Skeletal muscle tissue (tissue), 4 donors: Measurements from ENCODE around the gene GNAI3. TPM values are rescaled to one million over a fixed set of nuclear protein-coding genes. Genes with fewer than 3 reads are reported as not detected.
"Not testable (repeated sequence)": the region's sequence is repeated elsewhere in the genome, so short reads cannot be mapped to it uniquely, and the experiment has no call there.

Experiments used
- H3K27ac ChIP-seq: one replicate; pipeline ENCODE4 v1.7.0; 2013; ENCODE audit warnings: mild to moderate bottlenecking, low read depth, low read length, inconsistent platforms
- H3K27me3 ChIP-seq, 3 donors: one replicate each; pipeline ENCODE4 v1.7.0; 2013; ENCODE audit warnings: low read length in 3 of 3; ENCODE audit not compliant: control insufficient read depth in 3 of 3, insufficient read depth in 3 of 3
- H3K36me3 ChIP-seq, 3 donors: one replicate each; pipeline ENCODE4 v1.7.0; 2013; ENCODE audit warnings: low read length in 3 of 3; ENCODE audit not compliant: control insufficient read depth in 3 of 3, insufficient read depth in 3 of 3
- H3K4me1 ChIP-seq, 3 donors: one replicate each; pipeline ENCODE4 v1.7.0; 2013; ENCODE audit warnings: low read length in 3 of 3, mild to moderate bottlenecking in 3 of 3; ENCODE audit not compliant: control insufficient read depth in 3 of 3, insufficient read depth in 3 of 3
- H3K4me3 ChIP-seq, 3 donors: one replicate each; pipeline ENCODE4 v1.7.0; 2013; ENCODE audit warnings: low read length in 3 of 3
- H3K9ac ChIP-seq, 3 donors: one replicate each; pipeline ENCODE4 v1.7.0; 2013; ENCODE audit warnings: low read length in 3 of 3, mild to moderate bottlenecking in 3 of 3, moderate library complexity in 2 of 3, low read depth in 1 of 3
- H3K9me3 ChIP-seq, 3 donors: one replicate each; pipeline ENCODE4 v1.7.0; 2013; ENCODE audit warnings: low read length in 3 of 3; ENCODE audit not compliant: control insufficient read depth in 3 of 3
- total RNA-seq: library from RNA; depleted of rRNA; stranded (reverse); fragments of >200 nt; gene quantifications from one replicate; pipeline ENCODE4 v1.2.3, GENCODE V29; 2014
- donor health status: Osteomylitis.

Gene GNAI3
- total RNA-seq, 1 donor from 2014 or later, result 8.4 TPM

- peaks cover 19 to 40% (median 23%) of the 10 kb centered on the region in 3 donors for H3K4me1 ChIP-seq
- no peaks in the 10 kb centered on the region for H3K27me3 ChIP-seq
- no peaks in the 10 kb centered on the region for H3K9me3 ChIP-seq
- peaks cover 13 to 29% (median 17%) of the 10 kb centered on the region in 3 donors for H3K36me3 ChIP-seq
- H3K27ac ChIP-seq, result peak within 1 kb of the TSS; percentile 83
- peak within 1 kb of the TSS; percentile 83 to 96 (median 95) for H3K9ac ChIP-seq
- H3K4me3 ChIP-seq, result peak within 1 kb of the TSS; percentile 82 to 95 (median 93)
Observed at GRCh38 chr1:109655615-109656519, 107.5 kb downstream of the GNAI3 start, which contains the start of gene GSTM4. TSS of gene GSTM4 (plus strand) at chr1:109656099. CDS start at chr1:109656390, 291 bp downstream.

- no peaks in the 10 kb centered on the region for H3K27me3 ChIP-seq
- no peak overlapping the region for H3K4me3 ChIP-seq
- H3K36me3 ChIP-seq, result peaks cover 21 to 34% (median 29%) of the 10 kb centered on the region in 3 donors
- H3K4me1 ChIP-seq, result peaks cover 19 to 40% (median 23%) of the 10 kb centered on the region in 3 donors
- no peaks in the 10 kb centered on the region for H3K9me3 ChIP-seq
- no peak overlapping the region for H3K9ac ChIP-seq
- H3K27ac ChIP-seq, result no peak overlapping the region
Observed at GRCh38 chr1:109657395-109657794, 109.0 kb downstream of the GNAI3 start.

GRCh38 chr1:109657970-109658369, 109.6 kb downstream of the GNAI3 start:
- peak overlapping the region in 1 of 3 donors; percentile 19 for H3K9ac ChIP-seq
- peaks cover 19 to 40% (median 24%) of the 10 kb centered on the region in 3 donors for H3K4me1 ChIP-seq
- no peaks in the 10 kb centered on the region for H3K27me3 ChIP-seq
- H3K36me3 ChIP-seq, result peaks cover 22 to 34% (median 29%) of the 10 kb centered on the region in 3 donors
- H3K9me3 ChIP-seq, result no peaks in the 10 kb centered on the region
- H3K27ac ChIP-seq, result no peak overlapping the region
- no peak overlapping the region for H3K4me3 ChIP-seq

GRCh38 chr1:109658533-109659042, 110.2 kb downstream of the GNAI3 start:
- Histone ChIP-seq H3K27me3 (no peaks in the 10 kb centered on the region), H3K9me3 (no peaks in the 10 kb centered on the region), H3K27ac (no peak overlapping the region), H3K9ac (peak overlapping the region in 1 of 3 donors; percentile 19), H3K4me1 (peaks cover 19 to 42% (median 24%) of the 10 kb centered on the region in 3 donors), H3K36me3 (peaks cover 22 to 34% (median 29%) of the 10 kb centered on the region in 3 donors), H3K4me3 (no peak overlapping the region)

GRCh38 chr1:109659145-109659544, 110.7 kb downstream of the GNAI3 start:
- Histone ChIP-seq H3K9ac (no peak overlapping the region), H3K36me3 (peaks cover 22 to 34% (median 29%) of the 10 kb centered on the region in 3 donors), H3K27ac (no peak overlapping the region), H3K4me1 (peaks cover 22 to 46% (median 28%) of the 10 kb centered on the region in 3 donors), H3K9me3 (no peaks in the 10 kb centered on the region), H3K4me3 (no peak overlapping the region), H3K27me3 (no peaks in the 10 kb centered on the region)

- H3K36me3 ChIP-seq, result peaks cover 22 to 34% (median 29%) of the 10 kb centered on the region in 3 donors
- peaks cover 20 to 36% (median 20%) of the 10 kb centered on the region in 3 donors for H3K4me1 ChIP-seq
- H3K27me3 ChIP-seq, result no peaks in the 10 kb centered on the region
- H3K4me3 ChIP-seq, result no peak overlapping the region
- H3K9ac ChIP-seq, result no peak overlapping the region
- H3K27ac ChIP-seq, result no peak overlapping the region
- H3K9me3 ChIP-seq, result no peaks in the 10 kb centered on the region
Observed at GRCh38 chr1:109659997-109660690, 111.7 kb downstream of the GNAI3 start.

- H3K4me3 ChIP-seq, H3K9me3 ChIP-seq, H3K27me3 ChIP-seq, H3K27ac ChIP-seq, H3K9ac ChIP-seq: not testable (repeated sequence)
- Histone ChIP-seq H3K36me3 (peaks cover 22 to 34% (median 29%) of the 10 kb centered on the region in 3 donors), H3K4me1 (peaks cover 15 to 31% (median 15%) of the 10 kb centered on the region in 3 donors)
Observed at GRCh38 chr1:109660691-109661026, 112.2 kb downstream of the GNAI3 start.

GRCh38 chr1:109661391-109661790, 113.0 kb downstream of the GNAI3 start:
- Histone ChIP-seq H3K9ac (no peak overlapping the region), H3K4me3 (no peak overlapping the region), H3K27ac (no peak overlapping the region), H3K9me3 (no peaks in the 10 kb centered on the region), H3K27me3 (no peaks in the 10 kb centered on the region), H3K36me3 (peaks cover 22 to 34% (median 30%) of the 10 kb centered on the region in 3 donors), H3K4me1 (peaks cover 13 to 26% (median 15%) of the 10 kb centered on the region in 3 donors)

- Histone ChIP-seq H3K9ac (no peak overlapping the region), H3K4me1 (peaks cover 8 to 19% (median 11%) of the 10 kb centered on the region in 3 donors), H3K9me3 (no peaks in the 10 kb centered on the region), H3K4me3 (no peak overlapping the region), H3K36me3 (peaks cover 18 to 27% (median 19%) of the 10 kb centered on the region in 3 donors), H3K27ac (no peak overlapping the region), H3K27me3 (no peaks in the 10 kb centered on the region)
Observed at GRCh38 chr1:109664671-109665070, 116.3 kb downstream of the GNAI3 start.
